C4-2B (cell line): ENCODE data around the gene ZNHIT3.
A peak's percentile ranks its signal among the peaks of the same experiment; 100 is the strongest.

Experiments
- H3K27ac ChIP-seq: fragments of 450-650 bp; 2 replicates; pipeline ENCODE4 v1.5.1; 2017
- ZFX ChIP-seq: fragments of 450-650 bp; IDR thresholded peaks from 2 replicates; pipeline ENCODE4 v1.6.1; 2017
- TF ChIP-seq, protein P1 (sequence below): fragments of 450-650 bp; conservative IDR thresholded peaks from 2 replicates; pipeline ENCODE4 v1.5.1; 2017; ENCODE audit warnings: mild to moderate bottlenecking

Gene ZNHIT3

DNA sequence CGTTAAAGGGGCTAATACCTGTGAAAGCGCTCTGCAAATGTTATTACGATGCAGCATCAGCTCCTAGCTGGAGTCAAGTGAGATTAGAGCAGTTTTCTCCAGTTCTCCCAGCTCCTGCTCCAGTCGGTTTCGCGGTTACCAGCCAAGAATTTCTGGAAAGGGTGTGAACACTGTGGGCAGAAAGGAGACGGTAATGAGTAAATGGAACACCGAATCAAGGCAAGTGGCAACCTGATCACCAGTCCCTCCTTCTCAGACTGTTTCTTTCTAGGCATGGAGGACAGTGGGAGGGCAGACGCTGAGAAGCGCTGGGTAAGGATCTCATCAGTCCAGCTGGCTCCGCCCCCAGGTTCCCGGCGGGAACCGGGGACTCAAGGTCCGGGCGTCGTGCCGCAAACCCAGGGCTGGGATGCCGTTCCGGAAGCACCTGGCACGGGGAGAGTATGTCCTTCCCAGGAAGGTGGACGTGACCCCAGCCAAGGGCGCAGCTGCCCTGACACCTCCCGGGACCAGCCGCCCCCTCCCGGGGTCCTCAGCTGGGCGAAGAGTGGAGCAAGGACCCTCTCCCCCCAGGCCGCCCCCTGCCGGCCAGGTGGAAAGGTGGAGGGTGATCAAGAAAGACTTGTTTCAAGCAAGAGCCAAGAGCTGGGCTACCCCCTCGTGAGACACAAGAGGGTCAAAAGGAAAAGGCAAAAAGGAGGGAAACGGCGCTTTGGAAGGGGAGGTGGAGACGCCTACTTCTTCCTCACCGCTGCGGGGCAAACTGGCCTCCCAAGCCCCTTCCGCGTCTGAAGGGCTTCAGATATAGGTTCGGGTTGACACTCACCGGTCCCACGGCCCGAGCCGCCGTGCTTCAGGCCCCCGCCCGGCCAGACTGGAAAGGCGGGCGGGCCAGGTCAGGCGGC, 47.7 kb downstream of the ZNHIT3 start:
- TF ChIP-seq ZFX, result no peak
- TF ChIP-seq, protein P1, sequence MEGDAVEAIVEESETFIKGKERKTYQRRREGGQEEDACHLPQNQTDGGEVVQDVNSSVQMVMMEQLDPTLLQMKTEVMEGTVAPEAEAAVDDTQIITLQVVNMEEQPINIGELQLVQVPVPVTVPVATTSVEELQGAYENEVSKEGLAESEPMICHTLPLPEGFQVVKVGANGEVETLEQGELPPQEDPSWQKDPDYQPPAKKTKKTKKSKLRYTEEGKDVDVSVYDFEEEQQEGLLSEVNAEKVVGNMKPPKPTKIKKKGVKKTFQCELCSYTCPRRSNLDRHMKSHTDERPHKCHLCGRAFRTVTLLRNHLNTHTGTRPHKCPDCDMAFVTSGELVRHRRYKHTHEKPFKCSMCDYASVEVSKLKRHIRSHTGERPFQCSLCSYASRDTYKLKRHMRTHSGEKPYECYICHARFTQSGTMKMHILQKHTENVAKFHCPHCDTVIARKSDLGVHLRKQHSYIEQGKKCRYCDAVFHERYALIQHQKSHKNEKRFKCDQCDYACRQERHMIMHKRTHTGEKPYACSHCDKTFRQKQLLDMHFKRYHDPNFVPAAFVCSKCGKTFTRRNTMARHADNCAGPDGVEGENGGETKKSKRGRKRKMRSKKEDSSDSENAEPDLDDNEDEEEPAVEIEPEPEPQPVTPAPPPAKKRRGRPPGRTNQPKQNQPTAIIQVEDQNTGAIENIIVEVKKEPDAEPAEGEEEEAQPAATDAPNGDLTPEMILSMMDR, result peak; percentile 84
- peak overlapping the region; percentile 95 for H3K27ac ChIP-seq

DNA sequence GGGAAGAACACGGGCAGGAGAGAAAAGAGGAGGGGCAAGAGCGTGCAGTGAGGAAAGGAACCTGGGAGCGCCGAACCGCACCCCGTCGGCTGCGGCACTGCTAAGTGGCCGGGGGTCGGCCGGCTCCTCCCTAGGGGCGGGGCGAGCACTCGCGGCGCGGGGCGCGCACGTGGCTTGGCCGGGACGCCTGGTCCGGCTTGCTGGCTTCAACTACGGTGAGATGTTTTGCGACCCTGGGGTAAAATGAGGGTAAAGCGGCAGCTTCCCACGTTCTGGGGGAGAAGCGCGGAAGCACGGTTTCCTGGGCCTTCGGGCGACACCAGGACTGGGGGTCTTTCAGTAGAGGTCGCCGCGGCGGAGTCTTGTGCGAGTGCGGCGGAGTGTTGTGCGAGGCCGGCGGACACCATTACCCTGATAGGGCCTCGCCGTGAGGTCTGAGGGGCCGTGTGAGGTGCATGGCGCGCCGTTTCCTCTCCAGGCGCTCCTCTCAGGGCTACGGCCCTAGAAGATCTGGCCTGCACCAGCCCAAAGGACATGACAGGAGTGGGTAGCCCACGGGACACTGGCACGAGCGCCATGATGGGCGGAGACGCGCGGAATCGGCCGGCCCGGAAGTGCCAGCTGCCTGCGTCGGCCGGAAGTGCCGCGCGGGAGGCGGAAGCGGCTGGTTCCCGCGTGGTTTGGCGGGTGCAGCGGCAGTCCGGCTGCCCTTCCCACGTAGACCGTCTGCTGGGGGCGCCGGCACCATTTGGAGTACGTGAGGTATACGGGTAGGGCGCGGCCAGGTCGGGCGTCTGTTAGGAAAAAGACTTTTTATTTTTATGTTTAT, 48.6 kb downstream of the ZNHIT3 start, which contains the start of the genes MYO19 and PIGW:
TSS of gene MYO19 (minus strand) at position 29 of the 829 bp plus-strand sequence. CDS start 2,330 bp downstream, outside the sequence.
TSS of gene PIGW (plus strand) at position 148 of the 829 bp plus-strand sequence. CDS start 2,115 bp downstream, outside the sequence.
- peak within 1 kb of the TSS; percentile 95 for H3K27ac ChIP-seq
- TF ChIP-seq, protein P1, result no peak
- peak; percentile 42; the same call in 1 of the 2 replicates for TF ChIP-seq ZFX

DNA sequence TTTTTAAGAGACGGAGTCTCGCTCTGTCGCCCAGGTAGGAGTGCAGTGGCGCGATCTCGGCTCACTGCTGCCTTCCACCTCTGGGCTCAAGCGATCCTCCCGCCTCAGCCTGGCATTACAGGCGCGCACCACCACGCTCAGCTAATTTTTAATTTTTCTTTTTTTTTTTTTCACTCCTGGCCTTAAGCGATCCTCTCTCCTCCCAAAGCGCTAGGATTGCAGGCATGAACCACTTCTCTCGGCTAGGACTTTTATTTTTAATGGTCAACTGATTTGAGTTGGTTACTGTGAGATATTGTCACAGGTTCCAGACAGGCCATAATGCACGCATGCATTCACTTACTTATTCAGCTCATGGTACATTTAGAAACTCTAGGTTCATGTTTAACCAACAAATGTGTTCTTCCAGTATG, 49.2 kb downstream of the ZNHIT3 start:
- TF ChIP-seq ZFX, result no peak
- TF ChIP-seq, protein P1, result no peak

DNA sequence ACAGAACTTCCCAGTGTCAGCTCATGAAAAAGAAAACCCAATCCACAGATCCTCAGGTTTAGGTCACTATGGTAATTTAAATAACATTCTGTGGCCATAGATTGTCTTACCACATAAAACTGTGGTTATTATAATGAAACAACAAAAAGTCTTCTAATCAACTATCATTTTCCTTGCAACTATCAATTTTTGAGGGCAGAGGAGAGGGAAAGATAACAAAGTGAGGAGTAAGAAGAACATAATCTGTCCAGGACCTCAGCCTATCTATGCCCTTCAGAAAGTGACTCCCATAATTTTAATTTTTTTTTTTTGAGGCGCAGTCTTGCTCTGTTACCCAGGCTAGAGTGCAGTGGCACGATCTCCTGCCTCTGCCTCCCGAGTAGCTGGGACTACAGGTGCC, 54.2 kb downstream of the ZNHIT3 start:
- no peak overlapping the region for H3K27ac ChIP-seq
- TF ChIP-seq, protein P1, result no peak
- TF ChIP-seq ZFX, result no peak

More for the DNA sequence above, 49.2 kb downstream of the ZNHIT3 start:
- H3K27ac ChIP-seq, result peak overlapping the region; percentile 95

DNA sequence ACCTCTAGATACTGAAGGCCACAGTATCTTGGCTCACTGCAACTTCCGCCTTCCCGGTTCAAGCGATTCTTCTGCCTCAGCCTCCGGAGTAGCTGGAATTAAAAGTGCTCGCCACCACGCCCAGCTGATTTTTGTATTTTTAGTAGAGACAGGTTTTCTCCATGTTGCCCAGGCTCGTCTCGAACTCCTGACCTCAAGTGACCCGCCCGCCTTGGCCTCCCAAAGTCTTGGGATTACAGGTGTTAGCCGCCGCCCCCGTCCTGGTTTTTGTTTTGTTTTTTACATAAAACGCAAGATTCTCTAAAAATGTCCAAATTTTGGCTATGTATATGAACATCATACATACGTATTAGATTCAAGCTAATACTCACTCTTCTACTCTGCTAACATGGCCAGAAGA, 56.3 kb downstream of the ZNHIT3 start:
- TF ChIP-seq ZFX, result no peak
- TF ChIP-seq, protein P1, result no peak
- no peak overlapping the region; the same call in 1 of the 2 replicates for H3K27ac ChIP-seq

DNA sequence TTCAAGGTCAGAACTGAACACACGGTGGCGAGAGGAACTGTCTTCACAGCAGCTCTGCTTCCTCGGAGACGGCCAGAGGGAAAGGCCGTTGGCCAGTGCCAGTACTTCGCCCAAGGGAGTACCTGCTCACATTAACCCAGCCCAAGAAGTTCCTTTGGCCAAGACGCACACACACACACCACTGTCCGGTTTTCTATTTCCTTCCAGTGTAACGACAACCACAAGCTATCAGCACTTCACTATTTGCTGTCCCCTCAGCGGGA, 57.5 kb downstream of the ZNHIT3 start:
- H3K27ac ChIP-seq, result peak overlapping the region; percentile 98
- TF ChIP-seq, protein P1, result no peak
- TF ChIP-seq ZFX, result no peak
